Liver (tissue), 3 donors: ENCODE results near the gene GSC.

ENCODE experiments used
- ATF3 ChIP-seq: IDR thresholded peaks from 2 replicates; pipeline ENCODE4 v1.6.1; 2016; ENCODE audit warnings: antibody characterized with exemption
- CTCF ChIP-seq: fragments of 150-350 bp; IDR thresholded peaks from 2 replicates; pipeline ENCODE4 v1.5.1; 2017; ENCODE audit warnings: improper control_type of control experiment, low read depth, low read length; ENCODE audit not compliant: missing input control
- GABPA ChIP-seq, 2 donors: IDR thresholded peaks in 1 of 2; conservative IDR thresholded peaks in 1 of 2; 2 replicates each; pipeline ENCODE4 v1.6.1; 2016; ENCODE audit warnings: antibody characterized with exemption in 2 of 2, mild to moderate bottlenecking in 1 of 2, moderate library complexity in 1 of 2
- MAX ChIP-seq: IDR thresholded peaks from 2 replicates; pipeline ENCODE4 v1.6.1; 2016; ENCODE audit warnings: antibody characterized with exemption
- RAD21 ChIP-seq, 2 donors: IDR thresholded peaks; 2 replicates each; pipeline ENCODE4 v1.6.1; 2016; ENCODE audit warnings: antibody characterized with exemption in 2 of 2, mild to moderate bottlenecking in 2 of 2
- REST ChIP-seq: IDR thresholded peaks from 2 replicates; pipeline ENCODE4 v1.6.1; 2016; ENCODE audit warnings: antibody characterized with exemption, mild to moderate bottlenecking
- TAF1 ChIP-seq: conservative IDR thresholded peaks from 2 replicates; pipeline ENCODE4 v1.6.1; 2016; ENCODE audit warnings: antibody characterized with exemption, mild to moderate bottlenecking
- YY1 ChIP-seq: IDR thresholded peaks from 2 replicates; pipeline ENCODE4 v1.6.1; 2016; ENCODE audit warnings: antibody characterized with exemption, mild to moderate bottlenecking
- donor health status: healthy.
- donor health status: healthy.

- TF ChIP-seq MAX (no peak), TAF1 (no peak), ATF3 (no peak), GABPA (IDR thresholded peaks at IDR 0.05 in 1 of 2, conservative IDR thresholded peaks at IDR 0.05 in 1 of 2) (no peak), CTCF (no peak), REST (no peak), RAD21 (IDR thresholded peaks at IDR 0.05) (no peak), YY1 (no peak)
Observed at GRCh38 chr14:94787655-94788054, 17.7 kb upstream of the GSC start.
